ENCODE data around the gene LILRB4. TPM values are rescaled to one million over a fixed set of nuclear protein-coding genes. Genes with fewer than 3 reads are reported as not detected.

LILRB4 gene
- polyA plus RNA-seq = not detected in 2 replicates

DNA sequence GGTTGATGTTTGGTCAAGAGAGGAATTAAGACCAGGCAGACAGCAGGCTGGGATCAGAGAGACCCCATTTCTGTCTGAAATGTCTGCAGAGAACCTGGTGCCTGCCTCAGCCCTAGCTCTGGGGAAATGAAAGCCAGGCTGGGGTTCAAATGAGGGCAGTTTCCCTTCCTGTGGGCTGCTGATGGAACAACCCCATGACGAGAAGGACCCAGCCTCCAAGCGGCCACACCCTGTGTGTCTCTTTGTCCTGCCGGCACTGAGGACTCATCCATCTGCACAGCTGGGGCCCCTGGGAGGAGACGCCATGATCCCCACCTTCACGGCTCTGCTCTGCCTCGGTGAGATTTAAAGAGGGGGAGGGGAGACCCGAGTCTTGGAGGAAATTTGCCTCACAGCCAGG is at the start of gene LILRB4:
LILRB4 (plus strand) TSS at position 256 of the 400 bp plus-strand sequence; CDS start at position 305, 49 bp downstream.

GRCh38 chr19:54630262-54630661 is 32.5 kb upstream of the LILRB4 start, which contains the start of gene LILRB1:
Gene LILRB1, plus strand, starts transcription at chr19:54630484. Its CDS starts 590 bp downstream, at chr19:54631074.

Other genes starting within 250 kb of the LILRB4 start
- 38.1 and 45.6 TPM in 2 replicates for gene TTYH1, start 247.5 kb upstream of the LILRB4 start, polyA plus RNA-seq
- 3.1 and 4.7 TPM in 2 replicates for gene LENG8, start 213.8 kb upstream of the LILRB4 start, polyA plus RNA-seq
- 1.9 TPM in 2 replicates for gene LENG9, start 199.2 kb upstream of the LILRB4 start, polyA plus RNA-seq
- gene CDC42EP5, start 189.7 kb upstream of the LILRB4 start, polyA plus RNA-seq = not detected in 2 replicates
- gene LAIR2, start 160.2 kb upstream of the LILRB4 start, polyA plus RNA-seq = not detected in 2 replicates
- gene LILRA2, start 89.2 kb upstream of the LILRB4 start, polyA plus RNA-seq = not detected in 2 replicates
- gene LILRA1, start 69.4 kb upstream of the LILRB4 start, polyA plus RNA-seq = not detected in 2 replicates
- gene LILRB1, start 32.5 kb upstream of the LILRB4 start, polyA plus RNA-seq = not detected in 2 replicates
- gene KIR3DL3, start 61.5 kb downstream of the LILRB4 start, polyA plus RNA-seq = not detected in 2 replicates
- not detected in 2 replicates for gene KIR2DL3, start 75.5 kb downstream of the LILRB4 start, polyA plus RNA-seq
- gene KIR2DL1, start 106.8 kb downstream of the LILRB4 start, polyA plus RNA-seq = not detected in 2 replicates
- not detected in 2 replicates for gene KIR2DL4, start 140.6 kb downstream of the LILRB4 start, polyA plus RNA-seq
- gene KIR3DL1, start 153.5 kb downstream of the LILRB4 start, polyA plus RNA-seq = not detected in 2 replicates
- gene KIR2DS4, start 169.7 kb downstream of the LILRB4 start, polyA plus RNA-seq = not detected in 2 replicates
- gene KIR3DL2, start 187.5 kb downstream of the LILRB4 start, polyA plus RNA-seq = not detected in 2 replicates
- not detected in 2 replicates for gene FCAR, start 211.2 kb downstream of the LILRB4 start, polyA plus RNA-seq
- gene NCR1, start 243.2 kb downstream of the LILRB4 start, polyA plus RNA-seq = not detected in 2 replicates